ENCODE results near the gene DIP2C. TPM values are rescaled to one million over a fixed set of nuclear protein-coding genes. Genes with fewer than 3 reads are reported as not detected.

DIP2C gene
- total RNA-seq, 1 donor = 19.9 TPM

DNA sequence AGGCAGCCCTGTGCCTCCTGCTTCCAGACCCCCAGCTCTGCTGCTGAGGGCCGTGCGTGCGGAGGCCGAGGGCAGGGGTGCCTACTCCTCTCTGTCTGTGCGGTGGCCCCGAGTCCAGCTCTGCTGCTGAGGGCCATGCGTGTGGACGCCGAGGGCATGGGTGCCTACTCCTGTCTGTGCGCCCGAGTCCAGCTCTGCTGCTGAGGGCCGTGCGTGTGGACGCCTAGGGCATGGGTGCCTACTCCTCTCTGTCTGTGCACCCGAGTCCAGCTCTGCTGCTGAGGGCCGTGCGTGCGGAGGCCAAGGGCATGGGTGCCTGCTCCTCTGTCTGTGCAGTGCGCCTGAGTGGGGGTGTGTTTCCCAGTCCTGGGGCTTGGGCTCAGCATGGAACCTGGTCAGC, 411.5 kb downstream of the DIP2C start:
- no peak for TF ChIP-seq CTCF (IDR thresholded peaks at IDR 0.05; ENCODE audit: insufficient read depth, low read depth, low read length)
- no peak overlapping the region for H3K4me3 ChIP-seq (ENCODE audit: low read depth, low read length)
- DNase-seq (ENCODE audit: low read depth) = no peak

DNA sequence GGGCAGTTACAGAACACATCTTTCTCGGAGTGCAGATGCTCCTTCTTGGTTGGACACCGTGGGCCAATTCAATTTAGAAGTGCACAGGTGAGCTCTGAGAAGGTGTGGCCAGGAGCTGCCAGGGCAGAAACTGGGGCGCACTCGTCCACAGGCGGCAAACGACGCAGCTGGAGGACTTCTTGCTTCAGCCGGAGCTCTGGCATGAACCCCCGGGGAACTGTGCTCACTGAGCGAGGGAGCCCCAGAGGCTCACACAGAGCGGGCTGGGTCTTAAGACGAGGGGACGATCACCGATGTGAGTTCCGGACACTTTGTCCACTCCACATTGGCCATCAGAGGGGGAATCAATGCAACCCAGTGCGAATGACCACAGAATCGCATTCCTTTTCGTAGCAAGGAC, 413.8 kb downstream of the DIP2C start:
- DNase-seq (ENCODE audit: low read depth) = no peak
- no peak for TF ChIP-seq CTCF (IDR thresholded peaks at IDR 0.05; ENCODE audit: insufficient read depth, low read depth, low read length)
- no peak overlapping the region for H3K4me3 ChIP-seq (ENCODE audit: low read depth, low read length)

DNA sequence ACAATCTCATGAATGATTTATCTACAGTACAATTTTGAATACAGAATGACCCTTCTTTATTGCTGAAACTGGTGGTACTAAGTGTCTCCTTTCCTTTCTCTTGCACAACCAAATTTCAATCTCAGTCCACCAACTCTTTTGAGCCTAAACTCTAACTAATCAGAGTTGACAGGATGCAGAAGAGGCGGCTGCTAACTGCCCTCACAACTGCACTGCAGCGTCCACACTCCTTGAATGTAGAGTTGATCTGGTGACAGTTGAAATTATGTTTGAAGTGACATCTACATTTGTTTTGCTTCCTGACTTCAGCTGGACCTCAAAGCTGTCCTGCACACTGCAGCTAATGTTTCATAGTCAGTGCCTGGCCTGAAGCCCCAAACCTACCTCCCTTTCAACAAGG, 414.6 kb downstream of the DIP2C start:
- no peak overlapping the region for H3K4me3 ChIP-seq (ENCODE audit: low read depth, low read length)
- TF ChIP-seq CTCF (IDR thresholded peaks at IDR 0.05; ENCODE audit: insufficient read depth, low read depth, low read length) = no peak
- DNase-seq (ENCODE audit: low read depth) = no peak

DNA sequence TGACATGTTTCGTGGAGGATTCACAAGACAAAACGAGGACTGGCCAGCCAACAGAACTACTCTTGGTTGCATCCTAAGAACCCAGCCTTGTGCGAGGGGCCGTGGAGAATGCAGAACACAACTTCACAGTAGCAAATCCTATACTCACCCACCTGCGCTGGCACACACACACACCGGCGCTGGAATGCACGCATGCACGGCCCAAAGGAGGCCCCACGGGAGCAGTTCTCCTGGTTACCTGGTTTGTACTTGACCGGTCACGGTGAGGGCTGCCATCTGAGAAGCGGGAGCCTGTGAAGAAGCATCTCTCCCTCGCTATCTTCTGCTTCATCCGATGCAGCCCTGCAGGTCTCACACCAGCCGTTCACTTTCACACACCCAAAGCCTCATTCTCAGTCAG, 416.4 kb downstream of the DIP2C start:
- no peak for TF ChIP-seq CTCF (IDR thresholded peaks at IDR 0.05; ENCODE audit: insufficient read depth, low read depth, low read length)
- no peak overlapping the region for H3K4me3 ChIP-seq (ENCODE audit: low read depth, low read length)
- no peak for DNase-seq (ENCODE audit: low read depth)

DNA sequence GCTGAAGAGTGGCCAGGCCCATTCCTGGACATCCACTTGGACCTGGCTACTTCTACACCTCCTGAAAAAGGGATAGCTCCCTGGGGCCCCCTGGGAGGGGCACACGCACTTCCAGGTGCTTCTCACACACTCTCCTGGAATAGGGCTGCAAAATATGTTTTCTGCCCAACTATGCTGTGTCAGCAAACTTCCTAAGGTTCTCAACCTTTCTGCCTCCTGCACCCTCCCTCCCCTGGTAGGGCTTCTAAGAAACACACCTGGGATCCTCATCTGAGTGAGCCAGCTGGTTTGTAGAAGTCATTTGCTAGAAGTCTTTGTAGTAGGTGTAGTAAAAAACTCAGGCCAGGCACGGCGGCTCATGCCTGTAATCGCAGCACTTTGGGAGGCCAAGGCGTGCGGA, 417.7 kb downstream of the DIP2C start:
- H3K4me3 ChIP-seq (ENCODE audit: low read depth, low read length) = no peak overlapping the region
- TF ChIP-seq CTCF (IDR thresholded peaks at IDR 0.05; ENCODE audit: insufficient read depth, low read depth, low read length) = no peak
- no peak for DNase-seq (ENCODE audit: low read depth)

DNA sequence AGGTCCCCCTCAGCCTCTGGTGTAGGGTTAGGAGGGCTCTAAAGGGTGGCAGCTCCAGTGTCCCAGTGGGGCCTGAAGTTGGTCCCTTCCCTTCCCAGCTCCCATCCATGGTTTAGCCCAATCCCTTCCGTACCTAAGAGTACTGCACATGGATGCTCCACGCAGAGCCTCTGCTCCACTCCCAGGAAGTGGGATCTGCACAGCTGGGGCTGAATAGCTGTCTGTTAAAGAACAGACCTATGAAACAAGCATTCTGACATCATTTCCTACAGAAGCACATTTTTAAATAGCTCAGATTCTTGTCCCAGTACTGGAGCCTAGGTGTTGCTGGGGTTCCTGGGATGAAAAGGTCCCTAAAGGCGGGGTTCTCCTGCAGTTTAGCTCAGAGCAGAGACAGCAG, 418.3 kb downstream of the DIP2C start:
- H3K4me3 ChIP-seq (ENCODE audit: low read depth, low read length) = no peak overlapping the region
- TF ChIP-seq CTCF (IDR thresholded peaks at IDR 0.05; ENCODE audit: insufficient read depth, low read depth, low read length) = no peak
- no peak for DNase-seq (ENCODE audit: low read depth)

DNA sequence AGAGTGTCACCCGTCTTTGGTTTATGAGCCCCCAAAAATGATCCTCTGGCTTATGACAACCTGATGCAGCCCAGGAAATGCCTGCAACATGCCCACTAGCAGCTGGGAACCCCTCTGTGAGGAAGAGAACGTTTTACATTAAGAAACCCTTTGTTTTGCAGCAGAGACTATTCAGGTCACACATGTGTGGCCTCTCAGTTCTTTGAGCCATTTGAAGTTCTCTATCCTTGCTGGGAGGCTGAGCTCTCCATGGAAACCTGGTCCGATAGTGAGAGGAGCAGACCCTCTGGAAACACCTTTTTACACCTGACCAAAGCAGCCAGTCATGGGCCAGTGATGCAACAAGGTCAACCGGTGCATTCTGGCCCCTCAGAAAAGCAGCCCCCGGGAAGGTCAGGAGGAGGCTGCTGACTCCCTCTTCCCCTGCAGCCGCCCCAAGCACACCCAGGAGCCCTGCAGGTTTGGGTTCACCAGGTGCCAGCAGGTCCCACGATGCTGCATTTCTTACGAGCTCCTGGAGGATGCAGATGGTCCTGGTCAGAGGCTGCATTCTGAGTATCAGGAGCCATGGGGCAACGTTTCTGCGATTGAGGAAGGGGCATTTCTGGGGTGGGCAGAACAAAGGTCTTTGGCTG, 419.9 kb downstream of the DIP2C start:
- H3K4me3 ChIP-seq (ENCODE audit: low read depth, low read length) = no peak overlapping the region
- no peak for DNase-seq (ENCODE audit: low read depth)
- TF ChIP-seq CTCF (IDR thresholded peaks at IDR 0.05; ENCODE audit: insufficient read depth, low read depth, low read length) = no peak
